Type B pancreatic cell (in vitro differentiated cells): ENCODE data around the gene TNF. TPM values are rescaled to one million over a fixed set of nuclear protein-coding genes. Genes with fewer than 3 reads are reported as not detected.

Experiments used
- DNase-seq: peaks from one replicate; pipeline ENCODE4 v3.0.0; 2021; ENCODE audit warnings: mixed read lengths; ENCODE audit not compliant: unreplicated experiment; ENCODE audit errors: extremely low spot score
- H3K27ac Mint-ChIP-seq: 2 replicates; pipeline ENCODE4 v1.8.0; 2021; ENCODE audit warnings: mild to moderate bottlenecking, mixed read lengths
- H3K27me3 Mint-ChIP-seq: 2 replicates; pipeline ENCODE4 v1.8.0; 2021; ENCODE audit warnings: mixed read lengths
- H3K36me3 Mint-ChIP-seq: 2 replicates; pipeline ENCODE4 v1.8.0; 2021; ENCODE audit warnings: mixed read lengths
- H3K4me1 Mint-ChIP-seq: one replicate; pipeline ENCODE4 v1.8.0; 2021; ENCODE audit warnings: mixed read lengths; ENCODE audit not compliant: unreplicated experiment
- H3K4me3 Mint-ChIP-seq: 2 replicates; pipeline ENCODE4 v1.8.0; 2021; ENCODE audit warnings: mild to moderate bottlenecking, mixed read lengths
- H3K9me3 Mint-ChIP-seq: 2 replicates; pipeline ENCODE4 v1.8.0; 2021; ENCODE audit warnings: mixed read lengths
- total RNA-seq: library from RNA; stranded (reverse); gene quantifications from 2 replicates; pipeline ENCODE4 v1.2.1, GENCODE V29; 2021; ENCODE audit warnings: low replicate concordance
- TF ChIP-seq, protein P1 (sequence below): fragments of 200-600 bp; sonication (generic); conservative IDR thresholded peaks from 2 replicates; pipeline ENCODE4 v1.5.0; 2021; ENCODE audit warnings: antibody characterized with exemption, mild to moderate bottlenecking

Gene TNF
- total RNA-seq, 1 donor from 2014 or later = not detected

DNA sequence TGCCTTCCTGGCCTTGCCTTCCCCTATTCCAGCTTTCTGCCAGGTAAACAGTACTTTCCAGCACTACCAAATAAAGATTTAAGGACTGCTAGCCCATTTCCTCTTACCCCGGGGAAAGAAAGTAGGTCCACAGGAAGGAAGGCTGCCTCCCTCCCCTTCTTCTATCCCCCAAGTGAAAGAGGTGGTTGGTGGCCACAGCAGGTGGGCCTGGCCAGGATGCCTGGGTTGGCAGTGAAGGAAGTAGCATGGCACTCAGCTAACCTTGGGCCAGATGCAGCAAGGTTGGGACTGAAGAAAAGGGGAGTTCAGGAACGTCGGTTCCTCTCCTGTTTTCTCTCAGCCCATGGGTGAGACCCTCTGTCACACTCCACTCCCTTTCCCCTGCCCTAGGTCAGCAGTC is 19.1 kb upstream of the TNF start:
- TF ChIP-seq, protein P1, sequence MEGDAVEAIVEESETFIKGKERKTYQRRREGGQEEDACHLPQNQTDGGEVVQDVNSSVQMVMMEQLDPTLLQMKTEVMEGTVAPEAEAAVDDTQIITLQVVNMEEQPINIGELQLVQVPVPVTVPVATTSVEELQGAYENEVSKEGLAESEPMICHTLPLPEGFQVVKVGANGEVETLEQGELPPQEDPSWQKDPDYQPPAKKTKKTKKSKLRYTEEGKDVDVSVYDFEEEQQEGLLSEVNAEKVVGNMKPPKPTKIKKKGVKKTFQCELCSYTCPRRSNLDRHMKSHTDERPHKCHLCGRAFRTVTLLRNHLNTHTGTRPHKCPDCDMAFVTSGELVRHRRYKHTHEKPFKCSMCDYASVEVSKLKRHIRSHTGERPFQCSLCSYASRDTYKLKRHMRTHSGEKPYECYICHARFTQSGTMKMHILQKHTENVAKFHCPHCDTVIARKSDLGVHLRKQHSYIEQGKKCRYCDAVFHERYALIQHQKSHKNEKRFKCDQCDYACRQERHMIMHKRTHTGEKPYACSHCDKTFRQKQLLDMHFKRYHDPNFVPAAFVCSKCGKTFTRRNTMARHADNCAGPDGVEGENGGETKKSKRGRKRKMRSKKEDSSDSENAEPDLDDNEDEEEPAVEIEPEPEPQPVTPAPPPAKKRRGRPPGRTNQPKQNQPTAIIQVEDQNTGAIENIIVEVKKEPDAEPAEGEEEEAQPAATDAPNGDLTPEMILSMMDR = no peak
- Mint-ChIP-seq H3K4me1 (no peaks in the 10 kb centered on the region), H3K27me3 (no peaks in the 10 kb centered on the region), H3K9me3 (no peaks in the 10 kb centered on the region), H3K36me3 (peaks cover 13% of the 10 kb centered on the region), H3K4me3 (no peak overlapping the region), H3K27ac (no peak overlapping the region)
- DNase-seq = no peak

- no peak overlapping the region for H3K4me3 Mint-ChIP-seq
- TF ChIP-seq, protein P1 = no peak
- no peaks in the 10 kb centered on the region for H3K27me3 Mint-ChIP-seq
- no peaks in the 10 kb centered on the region for H3K4me1 Mint-ChIP-seq
- no peak overlapping the region for H3K27ac Mint-ChIP-seq
- DNase-seq = no peak
- H3K36me3 Mint-ChIP-seq = peaks cover 13% of the 10 kb centered on the region
- H3K9me3 Mint-ChIP-seq = no peaks in the 10 kb centered on the region
Measured at GRCh38 chr6:31557443-31558317, 17.7 kb upstream of the TNF start.

- no peak overlapping the region for H3K4me3 Mint-ChIP-seq
- no peak for DNase-seq
- H3K27ac Mint-ChIP-seq = no peak overlapping the region
- no peaks in the 10 kb centered on the region for H3K4me1 Mint-ChIP-seq
- H3K9me3 Mint-ChIP-seq = no peaks in the 10 kb centered on the region
- peaks cover 13% of the 10 kb centered on the region for H3K36me3 Mint-ChIP-seq
- TF ChIP-seq, protein P1 = no peak
- no peaks in the 10 kb centered on the region for H3K27me3 Mint-ChIP-seq
Measured at GRCh38 chr6:31558318-31558625, 17.1 kb upstream of the TNF start.

DNA sequence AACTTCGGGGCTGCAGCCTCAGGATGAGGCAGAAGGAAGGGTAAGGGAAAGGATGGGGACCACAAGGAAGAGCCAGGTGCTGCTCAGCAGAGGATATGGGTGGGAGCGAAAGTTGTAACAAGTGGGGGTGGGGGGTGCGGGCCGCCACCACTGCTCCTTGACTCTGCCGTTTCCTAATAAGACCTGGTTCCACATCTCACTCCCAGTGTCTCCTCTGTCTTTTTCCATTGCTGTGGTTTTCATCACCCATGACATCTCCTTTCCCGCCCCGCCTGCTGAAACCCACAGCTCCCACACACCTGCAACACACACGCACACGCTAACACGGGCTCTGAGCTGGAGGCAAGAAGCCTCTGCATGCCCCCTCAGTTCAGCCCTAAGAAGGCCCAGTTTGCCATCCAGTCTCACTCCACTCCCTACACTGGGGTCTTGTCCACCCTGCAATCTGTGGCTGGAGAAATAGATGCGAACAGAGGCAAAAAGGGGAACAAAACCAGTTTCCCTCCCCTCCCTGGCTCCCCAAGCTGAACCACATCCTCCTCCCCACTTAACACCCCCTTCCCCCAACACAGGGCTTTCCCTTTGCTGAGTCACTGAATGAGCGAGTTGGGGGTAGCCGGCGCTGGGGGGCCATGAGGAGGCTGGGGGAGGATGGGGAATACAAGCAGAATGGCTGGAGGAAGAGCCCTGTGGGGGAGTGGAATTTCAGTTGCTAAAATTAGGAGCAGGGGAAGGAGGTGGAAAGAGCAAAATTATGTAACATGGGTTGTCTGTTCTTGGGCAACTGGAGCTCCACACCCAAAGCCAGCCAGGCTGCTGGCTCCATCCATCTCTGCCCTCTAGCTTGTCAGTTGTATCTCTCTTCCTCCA is 16.5 kb upstream of the TNF start:
- Mint-ChIP-seq H3K27me3 (peaks cover 2% of the 10 kb centered on the region), H3K4me1 (no peaks in the 10 kb centered on the region), H3K9me3 (no peaks in the 10 kb centered on the region), H3K27ac (no peak overlapping the region), H3K4me3 (no peak overlapping the region), H3K36me3 (peaks cover 13% of the 10 kb centered on the region)
- TF ChIP-seq, protein P1 = no peak
- DNase-seq = no peak

DNA sequence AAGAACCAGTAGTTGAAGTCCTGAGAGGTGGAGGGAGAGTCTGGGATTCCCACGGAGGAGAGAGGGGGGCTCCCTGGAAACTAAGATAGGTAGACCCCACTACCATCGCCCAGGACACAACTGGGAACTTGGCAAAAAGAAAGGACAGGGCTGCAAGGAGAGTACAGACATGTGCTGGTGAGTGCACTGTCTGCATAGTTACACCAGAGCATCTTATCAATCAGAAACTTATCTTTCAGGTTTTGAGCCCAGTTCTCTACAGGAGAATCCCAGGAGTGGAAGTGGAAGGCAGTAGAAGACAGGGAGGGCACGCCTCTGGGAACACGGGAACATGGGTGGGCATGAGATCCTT is 15.8 kb upstream of the TNF start:
- TF ChIP-seq, protein P1 = no peak
- peaks cover 13% of the 10 kb centered on the region for H3K36me3 Mint-ChIP-seq
- H3K9me3 Mint-ChIP-seq = no peaks in the 10 kb centered on the region
- no peaks in the 10 kb centered on the region for H3K4me1 Mint-ChIP-seq
- H3K27me3 Mint-ChIP-seq = peaks cover 3% of the 10 kb centered on the region
- H3K27ac Mint-ChIP-seq = no peak overlapping the region
- no peak overlapping the region for H3K4me3 Mint-ChIP-seq
- no peak for DNase-seq
